GM23248 (cell line): ENCODE data around the gene NACC1. TPM values are rescaled to one million over a fixed set of nuclear protein-coding genes. Genes with fewer than 3 reads are reported as not detected.

Experiments used
- DNase-seq: peaks from one replicate; pipeline ENCODE4 v3.0.0-alpha.2; 2015
- H2AFZ ChIP-seq: fragments of 200-600 bp; sonication (generic); 2 replicates; pipeline ENCODE4 v1.6.1; 2016; ENCODE audit warnings: antibody characterized with exemption
- H3F3A ChIP-seq: fragments of 200-600 bp; sonication (generic); 2 replicates; pipeline ENCODE4 v1.6.1; 2016; ENCODE audit warnings: mild to moderate bottlenecking, antibody characterized with exemption, mixed run types; ENCODE audit not compliant: insufficient read depth
- H3K27ac ChIP-seq: fragments of 200-600 bp; sonication (generic); 2 replicates; pipeline ENCODE4 v1.5.1; 2016; ENCODE audit warnings: mild to moderate bottlenecking
- H3K27me3 ChIP-seq: fragments of 200-600 bp; sonication (generic); replicated peaks from 2 replicates; pipeline ENCODE4 v1.6.1; 2016; ENCODE audit warnings: mild to moderate bottlenecking; ENCODE audit not compliant: insufficient read depth
- H3K36me3 ChIP-seq: fragments of 200-600 bp; sonication (generic); 2 replicates; pipeline ENCODE4 v1.6.1; 2016; ENCODE audit warnings: low read depth, mild to moderate bottlenecking
- H3K4me1 ChIP-seq: fragments of 200-600 bp; sonication (generic); 2 replicates; pipeline ENCODE4 v1.6.1; 2016; ENCODE audit warnings: mild to moderate bottlenecking; ENCODE audit not compliant: insufficient read depth
- H3K4me2 ChIP-seq: fragments of 200-600 bp; sonication (generic); one replicate; pipeline ENCODE4 v1.6.1; 2016; ENCODE audit warnings: mild to moderate bottlenecking; ENCODE audit not compliant: unreplicated experiment
- H3K4me3 ChIP-seq: fragments of 200-600 bp; sonication (generic); 2 replicates; pipeline ENCODE4 v1.5.1; 2016; ENCODE audit warnings: mild to moderate bottlenecking
- H3K79me2 ChIP-seq: fragments of 200-600 bp; sonication (generic); 2 replicates; pipeline ENCODE4 v1.6.1; 2016; ENCODE audit warnings: mild to moderate bottlenecking; ENCODE audit not compliant: insufficient read depth
- H3K9ac ChIP-seq: fragments of 200-600 bp; sonication (generic); 2 replicates; pipeline ENCODE4 v1.6.1; 2016; ENCODE audit warnings: mild to moderate bottlenecking
- H3K9me2 ChIP-seq: fragments of 200-600 bp; sonication (generic); 2 replicates; pipeline ENCODE4 v1.6.1; 2016; ENCODE audit warnings: mixed run types, mild to moderate bottlenecking, moderate library complexity; ENCODE audit not compliant: insufficient read depth
- H3K9me3 ChIP-seq: fragments of 200-600 bp; sonication (generic); one replicate; pipeline ENCODE4 v1.6.1; 2017; ENCODE audit warnings: low read depth
- H4K20me1 ChIP-seq: fragments of 200-600 bp; sonication (generic); 2 replicates; pipeline ENCODE4 v1.6.0; 2016; ENCODE audit not compliant: insufficient read depth
- EZH2 ChIP-seq: fragments of 200-600 bp; sonication (generic); IDR thresholded peaks from 2 replicates; pipeline ENCODE4 v1.6.1; 2018; ENCODE audit warnings: antibody characterized with exemption, mild to moderate bottlenecking; ENCODE audit not compliant: insufficient read depth, poor library complexity, severe bottlenecking
- EZH2phosphoT487 ChIP-seq: fragments of 200-600 bp; sonication (generic); IDR thresholded peaks from 2 replicates; pipeline ENCODE4 v1.6.1; 2018; ENCODE audit warnings: antibody characterized with exemption, moderate library complexity, mild to moderate bottlenecking, low read depth; ENCODE audit not compliant: insufficient read depth
- WGBS, 2 experiments: methylation state at CpG; one replicate each; pipeline ENCODE4 v1.1.6; 2015 to 2017; ENCODE audit warnings: low lambda C conversion rate in 2 of 2, low coverage in 1 of 2; ENCODE audit errors: missing lambda C conversion rate in 2 of 2; 5-methylcytosine and 5-hydroxymethylcytosine counted together
- in situ Hi-C: fragments of 300-500 bp; cut with MboI; formaldehyde crosslinking; loops from 2 replicates; pipeline ENCODE4 v1.15.0; 2020
- polyA plus RNA-seq: library from polyadenylated mRNA; unstranded; fragments of >200 nt; fragmentation: Nextera tagmentation; extraction: Ambion mirVana; gene quantifications from 2 replicates; pipeline ENCODE4 v1.2.1, GENCODE V29; 2016
- total RNA-seq: library from RNA; depleted of rRNA; stranded (reverse); fragments of >200 nt; shearing (Covaris generic); gene quantifications from 2 replicates; pipeline ENCODE4 v1.2.3, GENCODE V29; 2014

The NACC1 gene
- total and polyA plus RNA-seq, 2 experiments from 2014 or later = 1.4 to 104 TPM

- in situ Hi-C loops = no loop called here
- Histone ChIP-seq H3K27ac (peak overlapping the region; percentile 82), H3K4me1 (peaks cover 51% of the 10 kb centered on the region), H3K4me2 (peak overlapping the region; percentile 32), H3K9me2 (no peaks in the 10 kb centered on the region), H3K79me2 (peaks cover 7% of the 10 kb centered on the region; the same call in 1 of the 2 replicates), H3K36me3 (no peaks in the 10 kb centered on the region), H2AFZ (peak overlapping the region; percentile 66), H3K9ac (peak overlapping the region; percentile 58), H3K27me3 (no peaks in the 10 kb centered on the region), H3K9me3 (no peaks in the 10 kb centered on the region), H3K4me3 (no peak overlapping the region), H4K20me1 (no peaks in the 10 kb centered on the region), H3F3A (peaks cover 50% of the 10 kb centered on the region)
- TF ChIP-seq EZH2phosphoT487 = no peak
- no peak for TF ChIP-seq EZH2
- WGBS, 2 experiments = 0 to 12% methylated on average over 1 of the region's 1 CpG
- DNase-seq = peak; percentile 83
Measured at GRCh38 chr19:13160557-13160956, 42.5 kb downstream of the NACC1 start.

DNA sequence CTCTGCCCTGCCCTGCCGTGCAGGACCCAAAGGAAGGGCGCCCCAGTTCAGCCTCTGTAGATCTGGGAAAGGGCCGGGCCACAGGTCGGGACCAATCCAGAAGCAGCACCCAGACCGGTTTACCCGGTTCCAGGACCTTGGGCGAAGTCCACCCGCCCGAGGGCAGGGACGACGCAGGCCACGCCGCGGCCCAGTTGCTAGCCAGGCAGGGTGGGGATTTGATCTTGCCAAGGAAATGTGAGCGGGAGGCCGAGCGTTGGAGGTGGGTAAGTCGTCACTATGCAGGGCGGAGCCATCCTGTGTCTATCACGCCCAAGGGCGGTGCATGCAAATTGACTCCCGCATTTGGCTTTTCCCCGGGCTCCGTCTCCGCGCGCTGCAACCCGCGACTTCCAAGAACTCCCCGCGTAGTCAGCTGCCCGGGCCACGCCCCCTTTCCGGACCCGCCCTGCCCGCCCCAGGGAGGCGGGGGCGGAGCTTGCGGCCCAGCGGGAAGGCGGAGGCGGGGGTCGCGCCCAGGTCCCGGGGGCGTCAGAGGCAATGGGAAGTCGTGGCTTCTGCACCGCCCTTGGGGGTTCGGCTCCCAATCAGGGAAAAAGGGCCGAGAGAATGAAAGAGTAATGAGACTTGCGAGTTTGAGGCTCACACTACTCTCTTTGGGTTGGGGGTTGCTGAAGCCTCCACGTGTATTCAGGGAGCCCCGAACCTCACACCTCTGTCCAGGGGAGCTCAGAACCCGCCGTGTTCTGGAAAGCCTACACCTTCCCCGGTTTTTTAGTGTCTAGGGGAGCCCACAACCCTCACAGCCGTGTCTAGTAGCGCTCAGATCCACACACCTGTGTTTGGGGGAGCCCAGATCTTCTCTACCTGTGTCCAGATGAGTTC lies 44.9 kb downstream of the NACC1 start:
- Histone ChIP-seq H3K27ac (peak overlapping the region; percentile 91), H3K36me3 (no peaks in the 10 kb centered on the region), H3F3A (peaks cover 47% of the 10 kb centered on the region), H3K79me2 (peaks cover 7% of the 10 kb centered on the region; the same call in 1 of the 2 replicates), H3K4me3 (peak overlapping the region; percentile 60), H2AFZ (peak overlapping the region; percentile 87), H3K9me2 (no peaks in the 10 kb centered on the region), H3K27me3 (no peaks in the 10 kb centered on the region), H3K4me1 (peaks cover 57% of the 10 kb centered on the region), H3K9ac (peak overlapping the region; percentile 80), H3K9me3 (no peaks in the 10 kb centered on the region), H3K4me2 (peak overlapping the region; percentile 81), H4K20me1 (no peaks in the 10 kb centered on the region)
- DNase-seq = peak; percentile 99
- 2 to 5% methylated on average over 36 to 58 of the region's 58 CpGs for WGBS, 2 experiments
- no peak for TF ChIP-seq EZH2phosphoT487
- TF ChIP-seq EZH2 = no peak
- in situ Hi-C loops = no loop called here

- Histone ChIP-seq H3K4me1 (peaks cover 66% of the 10 kb centered on the region), H3K27ac (peak overlapping the region; percentile 91), H2AFZ (peak overlapping the region; percentile 60), H3K4me2 (peak overlapping the region; percentile 81), H3K9me2 (no peaks in the 10 kb centered on the region), H3K9me3 (no peaks in the 10 kb centered on the region), H3F3A (peaks cover 53% of the 10 kb centered on the region), H3K27me3 (no peaks in the 10 kb centered on the region), H3K36me3 (no peaks in the 10 kb centered on the region), H3K4me3 (peak overlapping the region; percentile 60), H3K79me2 (peaks cover 7% of the 10 kb centered on the region; the same call in 1 of the 2 replicates), H3K9ac (peak overlapping the region; percentile 80), H4K20me1 (no peaks in the 10 kb centered on the region)
- 1 to 2% methylated on average over 20 of the region's 20 CpGs for WGBS, 2 experiments
- in situ Hi-C loops = no loop called here
- TF ChIP-seq EZH2 = no peak
- no peak for TF ChIP-seq EZH2phosphoT487
- peak; percentile 95 for DNase-seq
Measured at GRCh38 chr19:13163609-13164342, 45.7 kb downstream of the NACC1 start.

GRCh38 chr19:13164343-13165161 lies 46.5 kb downstream of the NACC1 start:
- Histone ChIP-seq H3K9ac (peak overlapping the region; percentile 80), H3F3A (peaks cover 60% of the 10 kb centered on the region), H3K4me2 (peak overlapping the region; percentile 81), H3K4me3 (peak overlapping the region; percentile 60), H3K36me3 (no peaks in the 10 kb centered on the region), H3K9me3 (no peaks in the 10 kb centered on the region), H3K4me1 (peaks cover 72% of the 10 kb centered on the region), H3K9me2 (no peaks in the 10 kb centered on the region), H3K27me3 (no peaks in the 10 kb centered on the region), H2AFZ (peak overlapping the region; percentile 60), H4K20me1 (no peaks in the 10 kb centered on the region), H3K79me2 (peaks cover 7% of the 10 kb centered on the region; the same call in 1 of the 2 replicates), H3K27ac (peak overlapping the region; percentile 91)
- DNase-seq = peak; percentile 59
- no peak for TF ChIP-seq EZH2
- TF ChIP-seq EZH2phosphoT487 = no peak
- WGBS, 2 experiments = 14 to 19% methylated on average over 19 of the region's 19 CpGs
- in situ Hi-C loops = no loop called here
